ENCODE results near the gene CDKAL1. TPM values are rescaled to one million over a fixed set of nuclear protein-coding genes. Genes with fewer than 3 reads are reported as not detected.

The CDKAL1 gene
- total RNA-seq, 6 experiments from 2014 or later, result 9.2 to 14.3 (median 11.9) TPM

DNA sequence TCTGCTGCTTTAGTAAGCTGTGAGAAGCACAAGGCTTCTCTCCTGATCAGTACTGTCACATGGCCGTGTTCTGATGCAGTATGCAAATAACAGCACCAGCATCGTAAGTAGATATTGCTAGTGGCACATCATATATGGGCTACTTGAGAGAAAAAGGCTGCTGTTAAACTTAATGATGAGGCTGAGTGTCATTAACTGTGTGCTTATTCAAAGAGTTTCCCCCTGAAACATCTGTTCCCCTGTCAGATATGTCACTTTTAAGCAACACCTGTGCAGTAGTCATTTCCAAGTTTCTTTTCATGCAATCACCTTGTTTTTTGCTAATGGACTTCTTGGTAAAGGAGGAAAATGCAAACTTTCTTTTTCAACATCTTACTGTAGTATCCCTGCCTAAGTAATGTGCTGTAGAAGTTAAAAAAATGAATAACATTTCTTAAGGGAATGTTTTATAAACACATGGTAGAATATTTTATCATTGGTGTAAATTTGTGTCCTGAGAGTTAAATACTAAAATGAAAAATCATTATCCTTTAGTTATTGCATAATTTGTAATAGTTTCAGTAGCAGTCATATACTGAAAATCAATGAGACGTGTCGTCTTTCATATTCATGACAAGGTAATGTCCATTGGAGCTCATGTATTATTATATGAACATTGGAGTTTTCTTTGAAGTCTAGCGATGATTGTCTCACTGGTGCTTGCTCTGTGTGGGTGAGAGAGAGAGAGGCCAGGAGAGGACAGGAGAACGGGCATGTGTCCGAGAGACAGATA is 366.3 kb downstream of the CDKAL1 start:
- no peak overlapping the region for H3K27ac Mint-ChIP-seq
- no peaks in the 10 kb centered on the region; the same call in 1 of the 2 replicates for H3K27me3 Mint-ChIP-seq (ENCODE audit: insufficient read depth)
- TF ChIP-seq, protein P1, sequence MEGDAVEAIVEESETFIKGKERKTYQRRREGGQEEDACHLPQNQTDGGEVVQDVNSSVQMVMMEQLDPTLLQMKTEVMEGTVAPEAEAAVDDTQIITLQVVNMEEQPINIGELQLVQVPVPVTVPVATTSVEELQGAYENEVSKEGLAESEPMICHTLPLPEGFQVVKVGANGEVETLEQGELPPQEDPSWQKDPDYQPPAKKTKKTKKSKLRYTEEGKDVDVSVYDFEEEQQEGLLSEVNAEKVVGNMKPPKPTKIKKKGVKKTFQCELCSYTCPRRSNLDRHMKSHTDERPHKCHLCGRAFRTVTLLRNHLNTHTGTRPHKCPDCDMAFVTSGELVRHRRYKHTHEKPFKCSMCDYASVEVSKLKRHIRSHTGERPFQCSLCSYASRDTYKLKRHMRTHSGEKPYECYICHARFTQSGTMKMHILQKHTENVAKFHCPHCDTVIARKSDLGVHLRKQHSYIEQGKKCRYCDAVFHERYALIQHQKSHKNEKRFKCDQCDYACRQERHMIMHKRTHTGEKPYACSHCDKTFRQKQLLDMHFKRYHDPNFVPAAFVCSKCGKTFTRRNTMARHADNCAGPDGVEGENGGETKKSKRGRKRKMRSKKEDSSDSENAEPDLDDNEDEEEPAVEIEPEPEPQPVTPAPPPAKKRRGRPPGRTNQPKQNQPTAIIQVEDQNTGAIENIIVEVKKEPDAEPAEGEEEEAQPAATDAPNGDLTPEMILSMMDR (IDR thresholded peaks at IDR 0.05), result no peak
- no peak overlapping the region for H3K4me3 Mint-ChIP-seq
- H3K9me3 Mint-ChIP-seq, result no peaks in the 10 kb centered on the region
- peaks cover 4% of the 10 kb centered on the region; the same call in 1 of the 2 replicates for H3K36me3 Mint-ChIP-seq (ENCODE audit: low read depth)
- no peak for DNase-seq
- H3K4me1 Mint-ChIP-seq (ENCODE audit: low read depth), result peaks cover 9% of the 10 kb centered on the region

DNA sequence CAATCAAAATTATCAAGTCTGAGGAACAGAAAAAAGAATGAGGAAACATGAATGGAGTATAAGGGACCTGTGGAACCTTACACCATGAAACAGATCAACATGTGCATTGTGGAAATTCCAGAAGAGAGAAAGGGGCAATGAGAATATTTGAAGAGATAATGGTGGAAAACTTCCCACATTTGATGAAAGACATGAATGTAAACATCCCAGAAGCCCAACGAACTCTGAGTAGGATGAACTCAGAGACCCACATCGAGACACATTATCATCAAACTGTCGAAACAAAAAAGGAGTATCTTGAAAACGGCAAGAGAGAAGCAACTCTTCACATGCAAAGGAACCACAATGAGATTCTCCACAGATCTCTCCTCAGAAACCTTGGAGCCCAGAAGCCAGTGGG is 371.1 kb downstream of the CDKAL1 start:
- no peak overlapping the region for H3K4me3 Mint-ChIP-seq
- TF ChIP-seq, protein P1 (IDR thresholded peaks at IDR 0.05), result no peak
- H3K36me3 Mint-ChIP-seq (ENCODE audit: low read depth), result no peaks in the 10 kb centered on the region
- H3K4me1 Mint-ChIP-seq (ENCODE audit: low read depth), result peaks cover 5% of the 10 kb centered on the region; the same call in 1 of the 2 replicates
- DNase-seq, result no peak
- H3K27ac Mint-ChIP-seq, result no peak overlapping the region
- H3K27me3 Mint-ChIP-seq (ENCODE audit: insufficient read depth), result no peaks in the 10 kb centered on the region
- no peaks in the 10 kb centered on the region for H3K9me3 Mint-ChIP-seq

DNA sequence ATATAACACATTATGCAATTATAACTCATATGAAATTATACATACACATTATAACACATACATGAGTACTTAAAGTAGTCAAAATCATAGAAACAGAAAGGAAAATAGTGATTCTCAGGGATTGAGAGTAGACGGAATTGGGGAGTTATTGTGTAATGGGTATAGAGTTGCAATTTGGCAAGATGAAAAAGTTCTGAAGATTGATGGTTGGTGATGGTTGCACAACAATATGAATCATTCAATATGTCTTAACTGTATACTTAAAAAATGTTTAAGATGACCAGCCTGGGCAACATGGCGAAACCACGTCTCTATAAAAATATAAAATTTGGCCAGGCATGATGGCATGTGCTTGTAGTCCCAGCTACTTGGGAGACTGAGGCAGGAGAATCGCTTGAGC is 372.7 kb downstream of the CDKAL1 start:
- H3K36me3 Mint-ChIP-seq (ENCODE audit: low read depth), result no peaks in the 10 kb centered on the region
- H3K9me3 Mint-ChIP-seq, result no peaks in the 10 kb centered on the region
- H3K27me3 Mint-ChIP-seq (ENCODE audit: insufficient read depth), result no peaks in the 10 kb centered on the region
- no peak for DNase-seq
- TF ChIP-seq, protein P1 (IDR thresholded peaks at IDR 0.05), result no peak
- no peak overlapping the region for H3K27ac Mint-ChIP-seq
- peaks cover 5% of the 10 kb centered on the region; the same call in 1 of the 2 replicates for H3K4me1 Mint-ChIP-seq (ENCODE audit: low read depth)
- H3K4me3 Mint-ChIP-seq, result no peak overlapping the region

DNA sequence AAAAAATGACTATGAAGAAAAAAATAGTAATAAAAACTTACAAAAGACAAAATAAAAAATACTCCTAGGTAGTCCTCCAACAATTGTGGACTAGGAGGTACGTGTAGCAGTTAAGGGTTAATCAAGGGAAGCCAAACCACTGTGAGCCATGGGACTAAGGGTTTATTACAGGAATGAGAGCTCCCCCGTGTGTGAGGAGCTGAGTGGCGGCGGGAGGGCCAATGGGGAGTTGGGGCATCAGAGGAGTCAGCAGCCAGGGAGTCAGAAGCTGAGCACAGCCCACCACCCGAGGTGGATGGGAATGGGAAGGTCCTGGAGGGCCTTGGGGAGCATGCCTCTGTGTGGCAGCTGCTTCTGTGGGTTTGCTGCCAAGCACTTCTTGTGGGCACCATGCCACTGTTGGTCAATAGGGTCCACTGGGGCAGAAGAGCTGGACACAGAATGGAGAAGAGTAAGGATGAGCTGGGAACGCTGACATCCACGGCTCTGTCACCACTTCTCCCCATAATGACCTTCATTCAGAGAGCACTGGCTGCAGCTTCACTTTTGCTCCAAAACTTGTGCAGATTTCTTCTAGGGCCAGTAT is 373.3 kb downstream of the CDKAL1 start:
- no peak for DNase-seq
- Mint-ChIP-seq H3K4me1 (ENCODE audit: low read depth) (peaks cover 5% of the 10 kb centered on the region; the same call in 1 of the 2 replicates), H3K27me3 (ENCODE audit: insufficient read depth) (no peaks in the 10 kb centered on the region), H3K36me3 (ENCODE audit: low read depth) (no peaks in the 10 kb centered on the region), H3K27ac (no peak overlapping the region), H3K9me3 (no peaks in the 10 kb centered on the region), H3K4me3 (no peak overlapping the region)
- TF ChIP-seq, protein P1 (IDR thresholded peaks at IDR 0.05), result no peak

DNA sequence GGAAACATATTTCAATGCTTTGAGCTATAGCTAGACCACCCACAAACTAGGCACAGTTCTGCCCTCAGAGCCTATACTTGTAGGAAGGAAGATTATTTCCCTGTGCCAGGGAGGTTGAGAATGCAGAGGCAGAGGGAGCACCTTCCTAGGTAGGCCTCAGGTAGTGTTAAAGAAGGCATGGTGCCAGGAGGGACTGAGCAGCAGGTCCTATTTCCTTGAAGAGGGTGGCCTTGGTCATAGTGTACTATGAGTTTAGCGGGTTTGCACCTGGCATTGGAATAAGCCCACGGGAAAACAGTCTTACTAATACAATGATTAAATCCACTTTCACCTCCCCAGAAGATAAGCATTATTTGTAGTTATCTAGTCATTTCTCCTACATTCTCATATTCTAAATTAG is 375.4 kb downstream of the CDKAL1 start:
- H3K27me3 Mint-ChIP-seq (ENCODE audit: insufficient read depth), result no peaks in the 10 kb centered on the region
- no peaks in the 10 kb centered on the region; the same call in 1 of the 2 replicates for H3K36me3 Mint-ChIP-seq (ENCODE audit: low read depth)
- no peaks in the 10 kb centered on the region for H3K9me3 Mint-ChIP-seq
- no peak overlapping the region for H3K4me3 Mint-ChIP-seq
- TF ChIP-seq, protein P1 (IDR thresholded peaks at IDR 0.05), result no peak
- H3K27ac Mint-ChIP-seq, result no peak overlapping the region
- H3K4me1 Mint-ChIP-seq (ENCODE audit: low read depth), result peaks cover 5% of the 10 kb centered on the region; the same call in 1 of the 2 replicates
- no peak for DNase-seq
